GM12878 (cell line): ENCODE results near the gene FTSJ1. TPM values are rescaled to one million over a fixed set of nuclear protein-coding genes. Genes with fewer than 3 reads are reported as not detected.

ENCODE experiments used
- ATAC-seq: fragments of 200-7000 bp; cut with Tn5 transposase; 3 replicates; pipeline ENCODE4 v1.9.1; 2020; ENCODE audit warnings: mild to moderate bottlenecking, moderate library complexity
- BruUV-seq: library from RNA; stranded (reverse); fragments of 400-500 nt; replicated peaks from 2 replicates; lab custom pipeline; 2021; lab: Mats Ljungman, UMichigan
- CTCF ChIA-PET: fragments of 300-600 bp; sonication (Branson Sonifier 250); formaldehyde crosslinking; extraction: SDS; loops from one replicate; lab custom pipeline; 2021; ENCODE audit warnings: inconsistent platforms; lab: Yijun Ruan, JAX
- POLR2A ChIA-PET: fragments of 350-600 bp; formaldehyde crosslinking; extraction: SDS; loops from one replicate; lab custom pipeline; 2021; ENCODE audit warnings: inconsistent platforms; lab: Charles Lee
- RAD21 ChIA-PET: fragments of 300-600 bp; sonication (Branson Sonifier 250); formaldehyde crosslinking; loops from one replicate; lab custom pipeline; 2023; ENCODE audit warnings: antibody characterized with exemption; ENCODE audit not compliant: unreplicated experiment; lab: Charles Lee
- SMC1A ChIA-PET: fragments of 300-600 bp; sonication (Branson Sonifier 250); formaldehyde crosslinking; loops from one replicate; lab custom pipeline; 2023; ENCODE audit not compliant: unreplicated experiment, uncharacterized antibody; lab: Charles Lee
- DNase-seq: peaks from one replicate; pipeline ENCODE4 v3.0.0-alpha.2; 2011; ENCODE audit warnings: low read depth, low spot score
- FAIRE-seq: peaks from 3 replicates; lab custom pipeline; 2011; peaks lifted over from hg19 to GRCh38; lab: Jason Lieb, UNC
- H2AFZ ChIP-seq: 2 replicates; pipeline ENCODE4 v1.6.0; 2011; ENCODE audit warnings: low read depth, low read length, control low read depth; ENCODE audit not compliant: control insufficient read depth
- H3K27ac ChIP-seq: 2 replicates; pipeline ENCODE4 v1.5.1; 2011; ENCODE audit warnings: control low read depth; ENCODE audit not compliant: control insufficient read depth, insufficient read depth
- H3K27me3 ChIP-seq, 2 experiments: replicated peaks in 1 of 2; 2 replicates each; pipeline versions ENCODE4 v1.6.0 to v1.6.1; 2011; ENCODE audit warnings: low read length in 1 of 2; ENCODE audit not compliant: control insufficient read depth in 2 of 2, insufficient read depth in 2 of 2
- H3K36me3 ChIP-seq, 2 experiments: 2 replicates each; pipeline ENCODE4 v1.5.1; 2011; ENCODE audit warnings: low read length in 1 of 2; ENCODE audit not compliant: control insufficient read depth in 2 of 2, insufficient read depth in 2 of 2
- H3K4me1 ChIP-seq: 2 replicates; pipeline ENCODE4 v1.6.1; 2011; ENCODE audit warnings: mild to moderate bottlenecking, low read length, moderate library complexity, mixed read lengths; ENCODE audit not compliant: control insufficient read depth, insufficient read depth
- H3K4me2 ChIP-seq: 2 replicates; pipeline ENCODE4 v1.6.0; 2011; ENCODE audit warnings: control low read depth; ENCODE audit not compliant: control insufficient read depth, insufficient read depth
- H3K4me3 ChIP-seq: fragments of 200-600 bp; sonication (generic); 2 replicates; pipeline ENCODE4 v1.5.1; 2016
- H3K79me2 ChIP-seq: 2 replicates; pipeline ENCODE4 v1.6.0; 2011; ENCODE audit warnings: low read length; ENCODE audit not compliant: control insufficient read depth, insufficient read depth
- H3K9ac ChIP-seq: 2 replicates; pipeline ENCODE4 v1.8.0; 2011; ENCODE audit warnings: low read length, control low read depth, mixed read lengths; ENCODE audit not compliant: control insufficient read depth, insufficient read depth
- H3K9me3 ChIP-seq: replicated peaks from 3 replicates; pipeline ENCODE4 v1.5.1; 2011; ENCODE audit warnings: mild to moderate bottlenecking, low read length; ENCODE audit not compliant: control insufficient read depth, insufficient read depth
- H4K20me1 ChIP-seq: 2 replicates; pipeline ENCODE4 v1.6.0; 2011; ENCODE audit not compliant: control insufficient read depth, insufficient read depth
- CEBPB ChIP-seq, 2 experiments: fragments of 150-350 bp in 1 of 2; IDR thresholded peaks; 2 replicates each; pipeline ENCODE4 v1.6.1; 2012 to 2014; ENCODE audit warnings: low read depth in 2 of 2, low read length in 2 of 2, borderline replicate concordance in 1 of 2, inconsistent platforms in 1 of 2
- CHD1 ChIP-seq: IDR thresholded peaks from 2 replicates; pipeline ENCODE4 v1.6.1; 2012; ENCODE audit warnings: low read depth, low read length, improper control_type of control experiment
- CHD4 ChIP-seq: fragments of 200-600 bp; sonication (generic); IDR thresholded peaks from 2 replicates; pipeline ENCODE4 v1.6.1; 2016; ENCODE audit warnings: mild to moderate bottlenecking
- EZH2 ChIP-seq: IDR thresholded peaks from 2 replicates; pipeline ENCODE4 v1.6.1; 2012; ENCODE audit warnings: low read depth, mild to moderate bottlenecking, control low read depth, inconsistent platforms, low read length, borderline replicate concordance; ENCODE audit not compliant: control insufficient read depth
- HCFC1 ChIP-seq: fragments of 150-350 bp; IDR thresholded peaks from 2 replicates; pipeline ENCODE4 v1.6.1; 2014; ENCODE audit warnings: low read length
- IKZF2 ChIP-seq, 2 experiments: fragments of 450-650 bp; IDR thresholded peaks; 2 replicates each; pipeline ENCODE4 v1.6.1; 2017; ENCODE audit warnings: mild to moderate bottlenecking in 2 of 2, moderate library complexity in 2 of 2
- MXI1 ChIP-seq: fragments of 150-350 bp; IDR thresholded peaks from 2 replicates; pipeline ENCODE4 v1.6.1; 2011; ENCODE audit warnings: low read depth, mild to moderate bottlenecking, inconsistent platforms, low read length, improper control_type of control experiment
- NFIC ChIP-seq: IDR thresholded peaks from 2 replicates; pipeline ENCODE4 v1.6.1; 2012; ENCODE audit warnings: low read depth, mild to moderate bottlenecking, inconsistent platforms, low read length, moderate library complexity
- POLR2AphosphoS2 ChIP-seq: IDR thresholded peaks from 2 replicates; pipeline ENCODE4 v1.6.1; 2011; ENCODE audit warnings: low read depth, mild to moderate bottlenecking, low read length, improper control_type of control experiment, moderate library complexity
- RAD51 ChIP-seq: fragments of 450-650 bp; IDR thresholded peaks from 2 replicates; pipeline ENCODE4 v1.6.1; 2016; ENCODE audit warnings: moderate library complexity, mild to moderate bottlenecking, inconsistent platforms
- SMC3 ChIP-seq: IDR thresholded peaks from 2 replicates; pipeline ENCODE4 v1.6.1; 2011; ENCODE audit warnings: low read length, improper control_type of control experiment, borderline replicate concordance
- SUPT20H ChIP-seq: IDR thresholded peaks from 2 replicates; pipeline ENCODE4 v1.6.1; 2011; ENCODE audit warnings: low read depth, mild to moderate bottlenecking, low read length, moderate library complexity, borderline replicate concordance; ENCODE audit not compliant: control insufficient read depth
- SUZ12 ChIP-seq: fragments of 200-600 bp; sonication (generic); IDR thresholded peaks from one replicate; pipeline ENCODE4 v1.6.1; 2018; ENCODE audit warnings: antibody characterized with exemption, mild to moderate bottlenecking; ENCODE audit not compliant: unreplicated experiment
- USF2 ChIP-seq: IDR thresholded peaks from 2 replicates; pipeline ENCODE4 v1.6.1; 2011; ENCODE audit warnings: low read depth, low read length, improper control_type of control experiment, borderline replicate concordance
- WGBS: methylation state at CpG from one replicate; pipeline ENCODE4 v1.1.6; 2016; ENCODE audit warnings: low lambda C conversion rate; ENCODE audit not compliant: insufficient replicate concordance, insufficient coverage; ENCODE audit errors: missing lambda C conversion rate; 5-methylcytosine and 5-hydroxymethylcytosine counted together
- in situ Hi-C: fragments of 300-500 bp; cut with MboI; formaldehyde crosslinking; loops from 9 replicates; pipeline ENCODE4 v1.14.3; 2018; ENCODE audit warnings: mixed read lengths
- intact Hi-C: fragments of 100-400 bp; cut with micrococcal nuclease; formaldehyde crosslinking; loops from one replicate; pipeline ENCODE4 v1.14.2; 2022; ENCODE audit not compliant: unreplicated experiment
- polyA plus RNA-seq, 11 experiments: library from polyadenylated mRNA; depleted of rRNA in 4 of 11; unstranded in 6 of 11; stranded (reverse) in 5 of 11; fragments of >200 nt; fragmentation: Nextera tagmentation in 4 of 11; fragmentation: Illumina TruSeq in 1 of 11; extraction: Ambion mirVana in 4 of 11; extraction: Trizol in 1 of 11; gene quantifications; 1 replicate in 1 of 11; 2 replicates in 10 of 11; pipeline versions ENCODE4 v1.2.1 to v1.2.3, GENCODE V29; 2011 to 2016; ENCODE audit warnings: inconsistent platforms in 2 of 11, missing spikeins in 2 of 11, low read depth in 1 of 11
- total RNA-seq, 4 experiments: library from RNA; depleted of rRNA in 3 of 4; stranded (reverse); fragments of >200 nt in 3 of 4; fragmentation: Illumina TruSeq in 1 of 4; extraction: Trizol in 1 of 4; gene quantifications; 2 replicates each; pipeline versions ENCODE4 v1.2.1 to v1.2.3, GENCODE V29; 2013 to 2021
- TF ChIP-seq, protein P1 (sequence below): fragments of 450-650 bp; IDR thresholded peaks from 2 replicates; pipeline ENCODE4 v1.6.1; 2018; ENCODE audit warnings: mild to moderate bottlenecking, low read depth, moderate library complexity; ENCODE audit not compliant: partially characterized antibody
- TF ChIP-seq, protein P2 (sequence below): IDR thresholded peaks from 2 replicates; pipeline ENCODE4 v1.6.1; 2012; ENCODE audit warnings: low read depth, low read length, improper control_type of control experiment
- TF ChIP-seq, protein P3 (sequence below): IDR thresholded peaks from 2 replicates; pipeline ENCODE4 v1.6.1; 2012; ENCODE audit warnings: low read depth, low read length, improper control_type of control experiment
- TF ChIP-seq, protein P4 (sequence below): fragments of 450-650 bp; IDR thresholded peaks from 2 replicates; pipeline ENCODE4 v1.6.1; 2016; ENCODE audit warnings: mild to moderate bottlenecking

FTSJ1 gene
- total and polyA plus RNA-seq, 10 of the 15 experiments (the other 5 are each of a cell fraction or from before 2014, with no cell fraction given), result 8.8 to 87.8 (median 57.9) TPM

GRCh38 chrX:48498374-48498809, 22.4 kb downstream of the FTSJ1 start (continued):
- TF ChIP-seq, protein P1, sequence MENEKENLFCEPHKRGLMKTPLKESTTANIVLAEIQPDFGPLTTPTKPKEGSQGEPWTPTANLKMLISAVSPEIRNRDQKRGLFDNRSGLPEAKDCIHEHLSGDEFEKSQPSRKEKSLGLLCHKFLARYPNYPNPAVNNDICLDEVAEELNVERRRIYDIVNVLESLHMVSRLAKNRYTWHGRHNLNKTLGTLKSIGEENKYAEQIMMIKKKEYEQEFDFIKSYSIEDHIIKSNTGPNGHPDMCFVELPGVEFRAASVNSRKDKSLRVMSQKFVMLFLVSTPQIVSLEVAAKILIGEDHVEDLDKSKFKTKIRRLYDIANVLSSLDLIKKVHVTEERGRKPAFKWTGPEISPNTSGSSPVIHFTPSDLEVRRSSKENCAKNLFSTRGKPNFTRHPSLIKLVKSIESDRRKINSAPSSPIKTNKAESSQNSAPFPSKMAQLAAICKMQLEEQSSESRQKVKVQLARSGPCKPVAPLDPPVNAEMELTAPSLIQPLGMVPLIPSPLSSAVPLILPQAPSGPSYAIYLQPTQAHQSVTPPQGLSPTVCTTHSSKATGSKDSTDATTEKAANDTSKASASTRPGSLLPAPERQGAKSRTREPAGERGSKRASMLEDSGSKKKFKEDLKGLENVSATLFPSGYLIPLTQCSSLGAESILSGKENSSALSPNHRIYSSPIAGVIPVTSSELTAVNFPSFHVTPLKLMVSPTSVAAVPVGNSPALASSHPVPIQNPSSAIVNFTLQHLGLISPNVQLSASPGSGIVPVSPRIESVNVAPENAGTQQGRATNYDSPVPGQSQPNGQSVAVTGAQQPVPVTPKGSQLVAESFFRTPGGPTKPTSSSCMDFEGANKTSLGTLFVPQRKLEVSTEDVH, result no peak
- TF ChIP-seq, protein P2, sequence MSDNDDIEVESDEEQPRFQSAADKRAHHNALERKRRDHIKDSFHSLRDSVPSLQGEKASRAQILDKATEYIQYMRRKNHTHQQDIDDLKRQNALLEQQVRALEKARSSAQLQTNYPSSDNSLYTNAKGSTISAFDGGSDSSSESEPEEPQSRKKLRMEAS, result no peak
- no peak for TF ChIP-seq SMC3

- in situ Hi-C loops, result no loop called here
- H3K27ac ChIP-seq, result no peak overlapping the region
- no peaks in the 10 kb centered on the region for H3K36me3 ChIP-seq
- no peak overlapping the region for H3K9ac ChIP-seq
- WGBS, result 72% methylated on average over 7 of the region's 7 CpGs
- RAD21 ChIA-PET, result no interaction called here
- H3K9me3 ChIP-seq, result no peaks in the 10 kb centered on the region
- no peaks in the 10 kb centered on the region for H4K20me1 ChIP-seq
- no peaks in the 10 kb centered on the region for H3K79me2 ChIP-seq
- POLR2A ChIA-PET, result no interaction called here
- no TSS peak for BruUV-seq
- ATAC-seq, result no peak
- no peak overlapping the region for H3K4me2 ChIP-seq
- SMC1A ChIA-PET, result no interaction called here
- DNase-seq, result no peak
- H2AFZ ChIP-seq, result no peak overlapping the region
- intact Hi-C loops, result no loop called here
- no peak overlapping the region for H3K4me3 ChIP-seq
- no peaks in the 10 kb centered on the region for H3K27me3 ChIP-seq
- CTCF ChIA-PET, result no interaction called here
- H3K4me1 ChIP-seq, result no peaks in the 10 kb centered on the region; the same call in 1 of the 2 replicates
- FAIRE-seq, result no peak
- TF ChIP-seq IKZF2 (IDR thresholded peaks at IDR 0.05), result no peak
- no peak for TF ChIP-seq CHD1
- TF ChIP-seq MXI1, result no peak
- TF ChIP-seq NFIC, result no peak
- no peak for TF ChIP-seq HCFC1
- TF ChIP-seq SUPT20H, result no peak
- no peak for TF ChIP-seq USF2
- no peak for TF ChIP-seq CHD4
- no peak for TF ChIP-seq EZH2
- TF ChIP-seq CEBPB (IDR thresholded peaks at IDR 0.05; ENCODE audit: borderline replicate concordance in 1 of 2, low read depth in 2 of 2, low read length in 2 of 2), result no peak
- TF ChIP-seq, protein P3, sequence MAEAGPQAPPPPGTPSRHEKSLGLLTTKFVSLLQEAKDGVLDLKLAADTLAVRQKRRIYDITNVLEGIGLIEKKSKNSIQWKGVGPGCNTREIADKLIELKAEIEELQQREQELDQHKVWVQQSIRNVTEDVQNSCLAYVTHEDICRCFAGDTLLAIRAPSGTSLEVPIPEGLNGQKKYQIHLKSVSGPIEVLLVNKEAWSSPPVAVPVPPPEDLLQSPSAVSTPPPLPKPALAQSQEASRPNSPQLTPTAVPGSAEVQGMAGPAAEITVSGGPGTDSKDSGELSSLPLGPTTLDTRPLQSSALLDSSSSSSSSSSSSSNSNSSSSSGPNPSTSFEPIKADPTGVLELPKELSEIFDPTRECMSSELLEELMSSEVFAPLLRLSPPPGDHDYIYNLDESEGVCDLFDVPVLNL, result no peak
- no peak for TF ChIP-seq RAD51
- no peak for TF ChIP-seq POLR2AphosphoS2
- TF ChIP-seq, protein P4, sequence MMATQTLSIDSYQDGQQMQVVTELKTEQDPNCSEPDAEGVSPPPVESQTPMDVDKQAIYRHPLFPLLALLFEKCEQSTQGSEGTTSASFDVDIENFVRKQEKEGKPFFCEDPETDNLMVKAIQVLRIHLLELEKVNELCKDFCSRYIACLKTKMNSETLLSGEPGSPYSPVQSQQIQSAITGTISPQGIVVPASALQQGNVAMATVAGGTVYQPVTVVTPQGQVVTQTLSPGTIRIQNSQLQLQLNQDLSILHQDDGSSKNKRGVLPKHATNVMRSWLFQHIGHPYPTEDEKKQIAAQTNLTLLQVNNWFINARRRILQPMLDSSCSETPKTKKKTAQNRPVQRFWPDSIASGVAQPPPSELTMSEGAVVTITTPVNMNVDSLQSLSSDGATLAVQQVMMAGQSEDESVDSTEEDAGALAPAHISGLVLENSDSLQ, result no peak
- TF ChIP-seq SUZ12, result no peak
These were observed 28.3 kb downstream of the FTSJ1 start for GRCh38 chrX:48504261-48504660.
